Measurements from ENCODE around the gene SNX5.
A peak's percentile ranks its signal among the peaks of the same experiment; 100 is the strongest.
"Not testable (repeated sequence)": the region's sequence is repeated elsewhere in the genome, so short reads cannot be mapped to it uniquely, and the experiment has no call there.

Gene SNX5

DNA sequence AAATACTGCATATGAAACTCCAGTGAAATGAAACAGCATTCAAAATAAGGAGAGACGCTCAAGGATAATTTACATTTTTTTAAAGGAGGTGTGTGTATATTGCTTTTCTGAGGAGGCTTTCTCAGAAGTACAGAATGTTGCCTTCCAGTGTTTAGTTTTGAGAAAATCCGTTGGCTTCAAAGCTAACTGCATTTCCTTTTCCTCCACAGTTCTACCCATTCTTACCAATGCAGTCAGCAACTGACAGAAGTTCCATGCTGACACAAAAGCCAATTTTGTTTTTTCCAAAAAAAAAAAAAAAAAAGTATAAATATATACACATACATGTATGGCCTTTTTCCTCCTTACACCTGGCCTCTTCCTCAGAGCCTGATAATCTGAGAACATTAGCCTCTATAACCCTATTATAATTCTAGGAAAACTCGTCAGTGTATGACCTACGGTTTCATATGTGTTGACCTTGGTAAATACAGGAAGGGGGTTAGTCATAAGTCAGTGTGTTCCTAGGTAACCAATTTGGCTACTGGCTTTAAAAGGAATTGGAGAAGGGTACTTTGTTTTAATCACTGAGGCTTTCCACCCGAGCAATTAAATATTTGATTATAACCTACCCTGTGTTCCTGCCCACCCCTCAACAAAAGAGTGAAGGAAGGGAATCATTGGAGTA, 24.4 kb upstream of the SNX5 start:
- DNase-seq, result peak; percentile 32

DNA sequence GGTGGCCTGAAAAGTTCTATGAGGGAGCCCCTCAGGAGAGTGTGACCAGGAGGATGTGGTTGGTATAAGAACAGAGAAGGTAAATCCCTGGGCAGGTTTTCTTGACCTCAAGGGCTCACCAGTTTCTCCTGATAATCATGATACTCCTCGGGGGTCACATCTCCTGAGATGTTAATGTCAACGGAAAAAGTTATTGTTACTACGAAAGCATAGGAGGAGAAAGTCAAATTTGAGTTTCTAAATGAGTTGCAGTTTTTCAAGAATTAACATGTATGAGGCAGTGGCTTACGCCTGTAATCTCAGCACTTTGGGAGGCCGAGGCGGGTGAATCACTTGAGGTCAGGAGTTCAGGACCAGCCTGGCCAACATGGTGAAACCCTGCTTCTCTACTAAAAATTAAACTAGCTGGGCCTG, 23.6 kb upstream of the SNX5 start:
- DNase-seq, result no peak

DNA sequence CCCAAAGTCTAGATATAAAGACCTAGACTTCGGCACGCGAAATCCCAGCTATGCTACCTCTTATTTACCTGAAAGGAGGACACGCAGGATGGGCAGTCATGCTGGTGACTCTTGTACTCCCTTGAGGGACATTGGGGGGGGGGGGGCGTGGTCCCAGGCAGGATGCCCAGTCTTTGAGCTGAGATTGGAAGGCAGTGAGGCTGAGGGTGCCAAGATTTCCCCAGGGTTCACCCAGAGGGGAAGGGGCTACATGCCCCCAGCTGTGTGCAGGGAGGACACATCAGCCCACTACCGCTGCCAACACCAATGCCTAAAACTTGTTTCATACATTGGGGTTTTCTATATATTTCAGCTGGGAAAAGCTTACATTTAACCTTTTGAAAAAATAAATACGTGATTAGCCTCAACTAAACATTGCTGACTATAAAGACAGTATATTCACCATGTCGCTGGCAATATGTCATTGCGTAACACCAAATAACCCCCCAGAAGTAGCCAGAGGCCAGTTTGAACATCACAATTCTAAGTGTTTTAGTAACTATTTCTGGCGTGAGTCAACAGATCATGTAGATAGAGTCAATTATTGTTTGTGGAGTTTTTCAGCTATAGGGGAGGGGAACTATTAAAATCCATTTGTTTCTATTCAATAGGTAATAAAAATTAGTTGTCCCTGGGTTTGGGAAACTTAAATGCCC, 21.8 kb upstream of the SNX5 start:
- DNase-seq, result no peak

DNA sequence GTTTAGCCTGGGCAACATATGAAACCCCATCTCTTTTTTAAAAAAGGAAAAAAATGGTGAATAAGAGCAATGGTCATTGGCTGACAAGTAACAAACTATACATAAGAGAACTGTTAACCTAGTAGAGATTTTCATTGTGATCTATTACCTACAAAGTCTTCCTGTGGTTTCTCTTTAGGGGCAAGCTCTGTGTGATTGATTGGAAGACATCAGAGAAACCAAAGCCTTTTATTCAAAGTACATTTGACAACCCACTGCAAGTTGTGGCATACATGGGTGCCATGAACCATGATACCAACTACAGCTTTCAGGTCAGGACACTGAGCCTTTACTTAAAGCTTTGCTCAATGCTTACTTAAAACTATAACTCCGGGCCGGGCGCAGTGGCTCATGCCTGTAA, 19.4 kb upstream of the SNX5 start:
- DNase-seq, result no peak

DNA sequence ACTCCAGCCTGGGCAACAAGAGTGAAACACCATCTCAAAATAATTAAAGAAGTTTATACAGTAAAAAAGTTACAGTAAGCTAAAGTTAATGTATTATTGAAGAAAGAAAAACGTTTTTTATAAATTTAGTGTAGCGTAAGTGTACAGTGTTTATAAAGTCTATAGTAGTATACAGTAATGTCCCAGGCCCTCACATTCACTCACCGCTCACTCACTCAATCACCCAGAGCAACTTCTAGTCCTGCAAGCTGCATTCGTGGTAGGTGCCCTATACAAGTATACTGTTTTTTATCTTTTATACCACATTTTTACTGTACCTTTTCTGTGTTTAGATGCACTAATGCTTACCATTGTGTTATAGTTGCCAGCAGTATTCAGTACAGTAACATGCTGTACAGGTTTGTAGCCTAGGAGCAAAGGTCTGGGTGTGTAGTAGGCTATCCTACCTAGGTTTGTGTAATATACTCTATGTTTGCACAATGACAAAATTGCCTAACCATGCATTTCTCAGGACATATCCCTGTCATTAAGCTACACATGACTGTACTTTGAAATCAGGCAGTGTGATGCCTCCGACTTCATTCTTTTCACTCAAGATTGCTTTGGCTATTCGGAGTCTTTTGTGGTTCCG, 16.9 kb upstream of the SNX5 start:
- DNase-seq, result no peak

DNA sequence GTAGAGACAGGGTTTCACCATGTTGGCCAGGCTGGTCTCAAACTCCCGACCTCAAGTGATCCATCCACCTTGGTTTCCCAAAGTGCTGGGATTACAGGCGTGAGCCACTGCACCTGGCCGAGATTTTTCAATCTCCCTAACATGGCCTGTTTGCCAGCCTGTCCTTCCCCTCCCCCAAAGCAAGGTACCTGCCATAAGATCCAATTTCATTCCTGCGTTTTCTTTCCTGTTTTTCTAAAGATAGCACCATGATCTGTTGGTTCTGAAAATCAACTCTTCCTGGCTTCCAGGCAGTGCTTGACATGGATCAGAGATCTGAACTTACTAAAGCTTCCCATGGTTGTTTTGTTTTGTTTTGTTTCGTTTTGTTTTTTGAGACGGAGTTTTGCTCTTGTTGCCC, 7.7 kb upstream of the SNX5 start:
- DNase-seq, result no peak

DNA sequence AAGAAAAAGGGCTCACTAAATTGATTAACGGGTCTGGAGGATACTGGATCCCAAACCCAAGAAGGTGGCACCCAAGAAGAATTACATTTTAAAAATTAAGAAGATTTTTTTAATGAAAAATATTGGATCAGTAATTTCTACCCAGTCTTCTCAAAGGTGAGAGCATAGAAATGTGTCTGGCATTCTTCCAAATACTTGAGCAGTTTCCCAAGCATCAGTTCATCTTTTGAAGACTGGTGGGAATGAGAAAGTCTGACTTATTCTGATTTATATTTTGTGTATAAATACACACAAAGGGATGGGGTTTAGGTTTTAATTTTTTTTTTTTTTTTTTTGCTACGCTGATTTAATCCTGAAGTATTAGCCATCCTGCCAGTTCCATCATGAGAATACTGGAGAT, 3.5 kb upstream of the SNX5 start:
- DNase-seq, result no peak

DNA sequence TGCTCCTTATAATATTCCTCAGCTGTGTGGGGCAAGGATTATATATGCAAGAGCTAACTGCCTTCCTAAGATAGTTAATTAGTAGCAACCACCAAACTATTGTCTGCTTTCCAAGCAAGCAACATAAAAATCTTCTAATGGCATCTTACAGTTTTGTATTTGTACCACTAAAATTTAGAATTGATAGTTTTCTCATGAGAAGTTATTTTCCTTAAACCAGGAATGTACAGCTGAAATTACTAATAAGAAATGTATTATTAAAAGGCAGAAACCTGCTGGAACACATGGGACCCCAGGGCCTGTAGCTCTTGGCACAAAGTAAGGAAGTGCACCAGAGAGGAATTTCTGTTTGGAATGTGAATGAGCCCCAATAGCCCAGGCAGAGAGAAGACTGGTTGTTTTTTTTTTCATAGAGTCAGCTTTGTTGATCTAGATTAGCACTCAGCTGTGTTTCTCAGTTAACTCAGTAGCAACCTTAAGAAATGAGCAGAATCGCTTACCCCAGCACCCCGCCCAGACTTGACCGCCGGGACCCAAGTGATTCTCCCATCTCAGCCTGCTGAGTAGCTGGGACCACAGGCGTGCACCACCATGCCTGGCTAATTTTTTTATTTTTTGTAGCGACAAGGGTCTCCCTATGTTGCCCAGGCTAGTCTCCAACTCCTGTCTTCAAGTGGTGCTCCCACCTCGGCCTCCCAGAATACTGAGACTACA, 2.9 kb upstream of the SNX5 start:
- DNase-seq, result no peak

DNA sequence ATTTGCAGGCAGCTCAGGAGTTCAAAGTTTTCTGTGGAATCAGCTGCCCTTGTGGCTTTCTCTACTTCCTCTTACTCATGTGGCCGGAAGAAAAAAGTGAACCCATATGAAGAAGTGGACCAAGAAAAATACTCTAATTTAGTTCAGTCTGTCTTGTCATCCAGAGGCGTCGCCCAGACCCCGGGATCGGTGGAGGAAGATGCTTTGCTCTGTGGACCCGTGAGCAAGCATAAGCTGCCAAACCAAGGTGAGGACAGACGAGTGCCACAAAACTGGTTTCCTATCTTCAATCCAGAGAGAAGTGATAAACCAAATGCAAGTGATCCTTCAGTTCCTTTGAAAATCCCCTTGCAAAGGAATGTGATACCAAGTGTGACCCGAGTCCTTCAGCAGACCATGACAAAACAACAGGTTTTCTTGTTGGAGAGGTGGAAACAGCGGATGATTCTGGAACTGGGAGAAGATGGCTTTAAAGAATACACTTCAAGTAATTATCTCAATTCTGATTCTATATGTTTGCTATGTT, 1.4 kb upstream of the SNX5 start:
- DNase-seq, result no peak

DNA sequence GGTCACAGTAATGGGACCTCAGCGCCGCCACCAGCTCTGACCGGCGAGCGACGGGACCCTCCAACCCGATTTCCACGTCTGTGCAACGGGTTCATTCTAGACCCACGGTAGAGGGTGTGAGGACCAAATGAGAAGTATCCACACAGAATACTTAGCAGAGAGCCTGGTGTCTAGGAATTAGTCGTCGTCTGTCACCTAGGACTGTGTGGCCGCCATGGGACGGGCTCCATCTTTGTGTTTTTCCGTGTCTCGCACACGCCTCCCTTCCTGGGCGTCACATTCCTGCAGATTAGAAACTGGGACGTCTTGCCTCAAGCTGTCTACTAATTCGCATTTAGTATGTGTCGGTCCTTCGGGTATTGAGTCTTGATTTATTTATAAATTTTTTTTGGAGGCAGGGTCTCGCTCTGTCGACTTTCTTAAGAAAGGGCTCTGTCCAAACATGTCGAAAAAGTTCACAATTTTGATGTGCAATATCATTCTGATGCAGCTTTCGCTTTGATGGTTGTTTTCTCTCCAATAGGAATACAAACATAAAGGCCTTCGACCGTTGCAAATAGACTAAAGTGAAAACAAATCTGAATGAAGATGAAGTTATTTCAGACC, 787 bp upstream of the SNX5 start:
- peak; percentile 51 for DNase-seq

DNA sequence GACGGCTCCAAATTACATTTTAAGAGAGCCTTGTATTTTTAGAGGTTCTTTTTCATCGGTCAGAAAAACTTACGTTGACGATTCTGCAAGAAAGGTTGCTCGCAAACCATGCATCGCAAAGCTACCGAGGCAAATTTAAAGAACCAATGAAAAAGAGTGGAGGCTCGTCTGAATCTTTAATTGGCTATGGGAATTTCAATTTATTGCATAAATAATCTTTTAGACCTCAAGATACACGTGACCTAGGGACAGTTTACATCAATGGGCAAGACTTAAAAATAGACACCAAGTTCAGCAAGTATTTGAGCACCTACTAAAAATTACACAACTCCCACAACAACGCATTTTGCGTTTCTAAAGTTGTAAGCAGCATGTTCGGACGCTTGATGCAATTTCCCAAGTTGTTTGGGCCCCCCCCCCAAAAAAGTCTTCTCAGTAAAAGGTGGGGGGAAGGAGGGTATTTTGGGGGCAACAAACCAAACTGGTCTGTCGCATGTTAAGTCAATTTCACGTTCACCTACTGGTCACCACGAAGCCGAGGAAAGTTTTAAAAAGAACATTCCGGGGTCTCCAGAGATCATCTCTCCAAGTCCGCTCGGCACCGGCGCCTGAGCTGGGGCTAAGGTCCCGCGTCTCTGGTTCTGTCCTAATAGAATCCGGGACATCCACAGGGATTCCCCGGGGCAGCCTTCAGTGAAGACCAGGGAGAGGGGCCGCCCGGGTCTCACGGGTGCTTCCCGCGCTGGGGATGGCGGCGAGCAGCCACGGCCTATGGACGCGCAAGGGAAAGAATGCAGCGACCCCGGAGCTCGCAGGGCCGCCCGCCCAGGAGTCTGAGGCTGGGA, 851 bp downstream of the SNX5 start:
- no peak for DNase-seq

DNA sequence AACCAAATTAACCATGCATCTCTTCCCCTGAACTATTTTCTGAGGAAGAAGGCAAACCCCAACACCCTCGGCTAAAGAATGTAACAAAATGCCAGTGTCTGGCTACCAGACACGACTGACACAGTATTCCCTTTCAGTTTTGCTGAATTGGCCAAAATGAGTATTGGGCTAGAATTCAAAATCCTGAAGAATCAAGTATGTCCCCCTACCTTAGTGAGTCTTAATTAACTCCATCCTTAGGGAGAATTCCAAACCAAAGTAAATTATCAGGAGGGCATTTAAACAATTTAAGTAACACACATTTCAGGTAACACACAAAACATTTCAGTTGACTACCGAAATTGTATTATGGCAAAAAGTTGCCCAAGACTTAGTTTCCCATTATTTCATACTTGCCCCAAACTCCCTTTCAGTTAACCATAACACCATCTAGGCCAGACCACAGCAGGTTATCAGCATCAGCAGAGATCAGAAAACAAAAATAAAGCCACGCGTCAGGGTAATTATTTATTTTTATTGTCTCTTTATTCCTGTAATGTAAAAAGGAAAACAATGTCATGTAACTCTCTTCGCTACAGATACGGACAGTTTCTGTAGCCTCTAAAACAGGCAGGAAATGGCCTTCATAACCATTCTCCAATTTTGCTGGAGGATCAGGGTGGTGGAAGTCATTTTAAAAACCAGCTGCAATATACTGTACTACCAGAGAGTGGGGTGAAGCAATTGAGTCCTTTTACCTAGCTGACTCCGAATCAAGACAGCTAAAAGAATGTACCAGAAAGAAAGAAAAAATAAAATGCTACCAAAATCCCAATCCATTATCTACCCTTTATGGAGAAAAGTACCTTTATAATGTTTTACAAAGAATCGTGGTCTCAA, 1.9 kb downstream of the SNX5 start:
- DNase-seq, result no peak

DNA sequence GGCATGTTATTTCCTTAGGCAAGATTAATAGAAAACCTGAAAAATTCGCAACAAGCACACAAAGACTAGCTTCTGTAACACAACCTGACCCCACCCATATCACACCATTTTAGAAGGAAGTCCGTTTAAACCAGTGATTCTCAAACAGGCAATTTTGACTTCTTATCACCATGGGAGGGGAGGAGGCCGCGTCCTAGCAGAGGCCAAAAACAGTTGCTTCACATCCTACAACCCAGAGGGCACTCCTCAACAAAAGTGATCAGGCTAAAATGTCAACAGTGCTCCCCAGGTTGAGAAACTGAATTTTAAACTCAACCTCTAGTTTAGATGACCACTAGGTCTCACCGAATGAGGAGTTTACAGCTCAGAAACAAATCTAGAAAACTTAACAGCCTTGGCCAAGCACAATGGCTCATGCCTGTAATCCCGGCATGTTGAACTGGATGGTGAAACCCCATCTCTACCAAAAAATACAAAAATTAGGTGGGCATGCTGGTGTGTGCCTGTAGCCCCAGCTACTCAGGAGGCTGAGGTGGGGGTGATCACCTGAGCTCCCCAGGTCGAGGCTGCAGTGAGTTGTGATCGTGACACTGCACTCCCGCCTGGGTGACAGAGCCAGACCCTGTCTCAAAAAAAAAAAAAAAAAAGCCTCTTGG, 3.4 kb downstream of the SNX5 start:
- no peak for DNase-seq

DNA sequence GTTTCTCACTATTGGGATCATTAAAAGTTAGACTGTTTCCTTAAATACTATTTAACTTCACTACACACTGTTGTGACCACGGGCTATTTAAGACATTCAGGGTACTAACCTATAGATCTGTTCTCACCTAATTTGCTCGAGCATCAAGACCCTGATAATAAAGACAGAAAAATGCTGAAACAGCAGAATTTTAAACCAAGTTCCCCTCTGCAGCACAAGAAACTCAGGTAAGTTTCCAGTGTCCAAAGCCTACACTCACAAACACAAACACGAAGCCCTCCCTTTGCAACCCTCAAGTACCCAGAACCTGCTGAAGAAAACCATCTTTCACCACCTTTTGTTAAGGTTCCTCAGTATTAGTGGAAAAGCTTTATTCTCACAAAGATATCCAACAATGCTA, 4.0 kb downstream of the SNX5 start:
- DNase-seq, result no peak

DNA sequence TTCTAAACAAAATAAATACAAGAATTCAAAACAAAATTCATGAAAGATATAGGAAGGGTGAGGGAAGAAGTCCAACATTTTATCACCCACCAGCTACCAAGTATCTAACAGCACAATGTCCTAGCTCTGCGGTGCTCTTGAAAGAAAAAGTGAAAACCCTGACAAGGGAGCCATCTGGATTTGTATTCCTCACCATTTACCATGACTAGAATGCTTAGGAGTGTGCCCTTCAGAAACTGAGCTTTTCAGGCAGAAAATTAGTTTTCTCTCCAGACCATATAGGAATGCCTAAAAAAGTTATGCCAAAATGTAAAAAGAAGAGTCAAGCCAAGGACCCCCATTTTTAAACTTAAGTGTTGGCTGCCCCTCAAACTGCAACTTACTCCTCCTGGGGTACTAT, 4.5 kb downstream of the SNX5 start:
- no peak for DNase-seq

DNA sequence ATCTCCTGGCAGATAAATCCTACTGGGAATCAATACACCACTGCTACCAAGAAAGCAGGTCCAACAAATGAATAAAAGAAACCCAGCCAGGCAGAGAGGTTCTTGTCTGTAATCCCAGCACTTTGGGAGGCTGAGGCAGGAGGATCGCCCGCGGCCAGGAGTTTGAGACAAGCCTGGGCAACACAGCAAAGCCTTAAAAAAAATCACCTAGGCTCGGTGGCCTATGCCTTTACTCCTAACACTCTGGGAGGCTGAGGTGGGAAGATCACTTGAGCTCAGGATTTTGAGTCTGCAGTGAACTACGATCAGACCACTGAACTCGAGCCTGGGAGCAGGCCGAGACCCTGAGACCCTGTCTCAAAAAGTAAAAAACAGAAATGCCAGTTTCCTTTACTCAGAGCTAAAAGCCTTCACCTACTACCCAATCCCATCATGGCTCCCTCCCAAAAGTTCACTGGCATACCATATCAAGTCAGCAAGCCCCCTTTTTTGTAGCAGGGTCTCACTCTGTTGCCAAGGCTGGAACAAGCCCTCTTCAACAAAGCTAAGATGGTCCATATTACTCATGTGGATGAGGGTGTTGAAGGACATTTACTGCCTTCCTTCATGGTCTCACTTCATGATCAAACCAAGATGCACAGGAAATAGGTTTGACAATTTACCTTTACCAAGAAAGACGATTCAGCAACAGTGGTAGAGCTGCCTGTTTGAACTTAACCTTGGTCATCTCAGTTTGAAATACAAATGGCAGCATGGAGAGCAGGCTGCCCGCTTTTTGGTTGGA, 5.3 kb downstream of the SNX5 start:
- no peak for DNase-seq

DNA sequence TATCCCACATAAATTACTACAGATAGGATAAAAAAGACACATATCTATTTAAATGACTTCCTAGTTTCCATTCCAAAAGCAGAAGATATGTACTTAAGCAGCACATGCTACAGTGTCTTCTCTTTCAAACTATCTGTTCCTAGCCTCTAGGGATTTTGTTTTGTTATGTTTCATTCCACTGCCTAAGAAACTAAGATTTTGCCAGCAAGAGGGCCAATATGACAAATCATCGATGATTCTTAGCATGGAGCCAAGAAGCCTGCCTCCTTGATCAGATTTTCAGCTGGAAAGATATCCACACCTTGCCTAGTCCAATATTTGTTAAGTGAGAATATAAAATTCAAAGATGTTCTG, 7.0 kb downstream of the SNX5 start:
- no peak for DNase-seq

DNA sequence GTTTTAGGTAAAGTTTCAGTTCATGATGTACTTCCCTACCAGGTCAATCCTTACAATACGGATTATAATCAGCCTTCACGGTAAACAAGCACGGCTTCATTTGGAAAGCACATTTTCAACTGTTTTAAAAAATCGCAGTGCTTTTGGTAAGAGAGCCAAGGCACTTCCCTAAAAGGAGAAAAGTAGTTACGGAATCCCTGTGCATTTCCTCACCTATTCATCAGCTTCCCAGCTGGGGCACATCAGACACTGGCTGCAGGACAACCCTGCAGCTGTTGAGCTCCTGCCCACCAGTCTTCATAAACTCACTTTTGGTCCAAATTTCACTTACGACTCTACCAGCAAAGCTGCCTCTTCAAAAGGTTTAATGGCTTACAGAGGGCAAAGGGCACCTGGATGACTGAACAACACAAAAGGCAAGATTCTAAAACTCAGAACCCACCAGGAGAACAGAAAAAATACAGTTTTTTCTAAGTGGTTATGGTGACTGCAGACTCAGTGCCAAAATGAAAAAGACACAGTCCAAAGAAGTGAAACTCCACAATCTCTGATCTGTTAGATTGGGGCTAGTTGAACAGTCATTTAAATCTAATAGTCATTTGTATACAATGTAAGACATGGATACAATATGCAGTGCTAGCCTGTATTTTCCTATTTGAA, 7.5 kb downstream of the SNX5 start:
- no peak for DNase-seq

DNA sequence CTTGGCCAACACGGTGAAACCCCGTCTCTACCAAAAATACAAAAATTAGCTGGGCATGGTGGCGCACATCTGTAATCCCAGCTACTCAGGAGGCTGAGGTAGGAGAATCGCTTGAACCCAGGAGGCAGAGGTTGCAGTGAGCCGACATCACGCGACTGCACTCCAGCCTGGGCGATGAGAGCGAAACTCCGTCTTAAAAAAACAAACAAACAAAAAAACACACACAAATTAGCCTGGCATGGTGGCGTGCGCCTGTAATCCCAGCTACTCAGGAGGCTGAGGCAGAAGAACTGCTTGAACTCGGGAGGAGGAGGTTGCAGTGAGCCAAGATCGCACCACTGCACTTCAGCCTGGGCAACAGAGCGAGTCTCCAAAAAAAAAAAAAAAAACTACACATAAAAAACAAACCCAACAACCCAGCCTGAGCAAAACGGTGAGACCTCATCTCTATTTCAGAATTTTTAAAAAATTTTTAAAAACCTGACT, 8.2 kb downstream of the SNX5 start:
- DNase-seq, result not testable (repeated sequence)
